PFSK-1 (cell line): ENCODE data around the gene HOXC12.

Source experiments
- FOXP2 ChIP-seq: optimal IDR thresholded peaks from 2 replicates; pipeline ENCODE3; 2011; ENCODE audit warnings: borderline replicate concordance, control low read depth, inconsistent platforms; ENCODE audit not compliant: insufficient read depth; ENCODE audit errors: extremely low read length, extremely low read depth
- POLR2AphosphoS5 ChIP-seq: IDR thresholded peaks from 2 replicates; pipeline ENCODE4 v1.6.1; 2012; ENCODE audit warnings: low read depth, mild to moderate bottlenecking, control low read depth, low read length, moderate library complexity
- REST ChIP-seq, 2 experiments: IDR thresholded peaks; 2 replicates each; pipeline versions ENCODE4 v1.6.1 to v1.8.0; 2011 to 2012; ENCODE audit warnings: low read depth in 2 of 2, low read length in 2 of 2, control low read depth in 1 of 2, inconsistent platforms in 1 of 2, mild to moderate bottlenecking in 1 of 2, moderate library complexity in 1 of 2; ENCODE audit not compliant: insufficient read depth in 1 of 2
- SIN3A ChIP-seq: IDR thresholded peaks from 2 replicates; pipeline ENCODE4 v1.6.1; 2012; ENCODE audit warnings: mild to moderate bottlenecking, low read length, moderate library complexity, borderline replicate concordance; ENCODE audit not compliant: insufficient read depth
- TAF1 ChIP-seq: IDR thresholded peaks from 2 replicates; pipeline ENCODE4 v1.6.1; 2012; ENCODE audit warnings: low read length, control low read depth, borderline replicate concordance; ENCODE audit not compliant: insufficient read depth

Gene HOXC12

GRCh38 chr12:53995002-53995377 lies 40.3 kb downstream of the HOXC12 start:
- no peak for TF ChIP-seq POLR2AphosphoS5

DNA sequence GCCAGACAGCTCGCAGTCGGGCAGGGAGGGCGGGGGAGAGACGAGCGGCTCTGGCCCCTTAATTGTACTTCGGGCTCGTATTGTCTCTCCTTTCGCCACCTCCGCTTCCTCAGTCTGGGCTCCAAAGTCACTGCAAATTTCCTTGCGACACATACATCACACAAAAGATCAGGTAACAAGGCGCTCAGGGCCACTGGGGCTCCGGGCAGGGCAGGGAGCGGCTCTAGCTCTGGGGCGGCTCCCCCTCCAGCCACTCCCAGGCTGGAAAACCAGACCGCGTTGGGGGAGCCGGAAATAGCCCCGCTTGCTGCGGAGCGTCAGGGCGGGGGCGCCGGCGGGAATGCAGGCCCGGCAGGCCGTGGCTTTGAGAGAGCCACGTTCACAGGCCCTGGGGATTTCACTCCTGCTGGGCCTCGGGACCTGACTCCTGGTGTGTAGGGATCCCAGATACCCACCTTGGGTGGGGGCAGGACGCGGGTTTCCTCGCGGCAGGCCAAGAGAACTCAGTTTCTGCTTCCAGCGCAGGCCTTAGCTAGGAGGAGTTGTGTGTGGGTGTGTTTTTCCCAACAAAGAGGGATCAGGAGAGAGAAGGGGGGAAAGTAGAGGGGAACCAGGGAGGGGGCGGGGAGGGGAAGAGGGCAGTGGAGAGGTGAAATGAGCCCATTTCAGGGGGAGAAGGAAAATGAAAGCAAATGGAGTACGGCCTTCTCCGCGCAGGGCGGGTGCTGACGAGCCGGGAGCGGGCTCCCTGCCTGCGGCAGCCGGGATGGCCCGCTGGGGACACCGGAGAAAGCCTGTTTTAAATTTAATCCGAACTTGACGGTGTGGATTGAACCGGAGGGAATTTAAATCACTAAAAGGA lies 40.9 kb downstream of the HOXC12 start:
- TF ChIP-seq SIN3A (no peak), TAF1 (no peak)

DNA sequence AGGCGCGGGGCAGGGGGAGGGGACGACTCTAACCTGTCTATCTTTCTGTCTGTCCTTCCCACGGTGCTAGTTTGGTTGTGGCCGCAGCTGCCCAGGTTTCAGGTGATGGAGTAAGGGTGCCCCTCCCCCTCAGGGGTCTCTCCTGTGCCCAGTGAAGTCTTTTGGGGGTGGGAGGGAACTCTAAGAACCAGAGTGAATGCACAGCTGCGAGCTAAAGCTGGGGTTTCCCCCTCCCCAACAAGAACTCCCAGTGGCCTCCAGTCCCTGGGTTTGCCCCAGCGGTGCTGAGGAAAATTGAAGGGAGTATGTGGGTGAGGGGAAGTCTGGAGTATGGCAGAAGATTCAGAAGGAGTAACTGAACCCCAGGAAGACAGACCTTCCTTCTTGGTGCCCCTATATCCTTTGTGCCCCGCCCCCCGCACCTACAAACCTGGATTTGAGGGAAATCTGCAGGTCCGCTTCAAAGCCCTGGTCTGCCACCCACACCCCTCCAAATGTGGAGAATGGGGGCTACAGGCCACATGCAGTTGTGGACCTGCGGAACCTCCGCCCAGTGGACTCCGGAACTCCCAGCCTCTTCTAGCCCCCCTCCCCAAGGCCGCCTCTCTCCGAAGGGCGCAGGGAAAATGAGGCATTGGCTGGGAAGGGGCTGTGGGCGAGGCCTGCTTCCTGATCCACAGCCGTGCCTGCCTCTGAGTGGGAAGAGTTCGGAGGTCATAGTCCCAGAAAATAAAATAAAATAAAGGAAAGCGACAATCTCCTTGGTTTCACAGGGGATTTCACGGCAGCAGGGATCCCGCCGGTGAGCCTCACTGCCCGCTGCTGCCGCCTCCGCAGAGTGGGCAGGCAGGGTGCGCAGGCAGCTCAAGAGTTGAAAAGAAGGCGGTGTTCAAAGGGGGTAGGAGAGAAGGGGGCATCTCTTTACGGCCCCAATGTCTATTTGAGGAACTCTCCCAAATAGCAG lies 41.8 kb downstream of the HOXC12 start:
- TF ChIP-seq TAF1 (no peak), POLR2AphosphoS5 (no peak), SIN3A (no peak), FOXP2 (no peak), REST (IDR thresholded peaks at IDR 0.05; ENCODE audit: insufficient read depth in 1 of 2, low read depth in 2 of 2, low read length in 2 of 2) (no peak)

- TF ChIP-seq TAF1 (no peak), POLR2AphosphoS5 (no peak), SIN3A (no peak), REST (IDR thresholded peaks at IDR 0.05; ENCODE audit: insufficient read depth in 1 of 2, low read depth in 2 of 2, low read length in 2 of 2) (no peak), FOXP2 (no peak)
These were observed 42.8 kb downstream of the HOXC12 start for GRCh38 chr12:53997204-53998109.

GRCh38 chr12:53998110-53998899 lies 43.6 kb downstream of the HOXC12 start:
- TF ChIP-seq FOXP2 (no peak), POLR2AphosphoS5 (no peak), REST (IDR thresholded peaks at IDR 0.05; ENCODE audit: insufficient read depth in 1 of 2, low read depth in 2 of 2, low read length in 2 of 2) (no peak), TAF1 (no peak), SIN3A (no peak)
